Measurements from ENCODE around the gene FOXP1. TPM values are rescaled to one million over a fixed set of nuclear protein-coding genes. Genes with fewer than 3 reads are reported as not detected.

The FOXP1 gene
- total and polyA plus RNA-seq, 2 of the 13 experiments (the other 11 are each of a cell fraction or from before 2014, with no cell fraction given): 40.4 to 59.0 TPM

- TF ChIP-seq LRRFIP1 (CRISPR knock-in tag; conservative IDR thresholded peaks at IDR 0.05): no peak
- TF ChIP-seq SKIL (CRISPR knock-in tag; IDR thresholded peaks at IDR 0.05; ENCODE audit: borderline replicate concordance): no peak
- no peak for TF ChIP-seq ZNF382 (CRISPR knock-in tag; IDR thresholded peaks at IDR 0.05; ENCODE audit: borderline replicate concordance)
- no peak for TF ChIP-seq ZNF609 (CRISPR knock-in tag; IDR thresholded peaks at IDR 0.05; ENCODE audit: borderline replicate concordance)
- TF ChIP-seq TGIF2 (CRISPR knock-in tag; IDR thresholded peaks at IDR 0.05): no peak
- TF ChIP-seq ZNF629 (CRISPR knock-in tag; conservative IDR thresholded peaks at IDR 0.05): no peak
- no peak for TF ChIP-seq JUND (CRISPR knock-in tag; IDR thresholded peaks at IDR 0.05)
- TF ChIP-seq ZFP37 (CRISPR knock-in tag; IDR thresholded peaks at IDR 0.05; ENCODE audit: borderline replicate concordance): no peak
- no peak for TF ChIP-seq ZNF883 (CRISPR knock-in tag; IDR thresholded peaks at IDR 0.05; ENCODE audit: not compliant biosample characterization)
- no peak for TF ChIP-seq EED (CRISPR knock-in tag; IDR thresholded peaks at IDR 0.05)
- TF ChIP-seq ZNF337 (CRISPR knock-in tag; IDR thresholded peaks at IDR 0.05; ENCODE audit: borderline replicate concordance, low read depth): no peak
- no peak for TF ChIP-seq PLSCR1 (CRISPR knock-in tag; IDR thresholded peaks at IDR 0.05; ENCODE audit: borderline replicate concordance)
- TF ChIP-seq SALL1 (CRISPR knock-in tag; IDR thresholded peaks at IDR 0.05): no peak
- no peak for TF ChIP-seq ZBTB37 (CRISPR knock-in tag; IDR thresholded peaks at IDR 0.05)
These were observed 47.1 kb downstream of the FOXP1 start (continued) for GRCh38 chr3:71536376-71536965.
